ENCODE results near the gene SERTAD2.

SERTAD2 gene

DNA sequence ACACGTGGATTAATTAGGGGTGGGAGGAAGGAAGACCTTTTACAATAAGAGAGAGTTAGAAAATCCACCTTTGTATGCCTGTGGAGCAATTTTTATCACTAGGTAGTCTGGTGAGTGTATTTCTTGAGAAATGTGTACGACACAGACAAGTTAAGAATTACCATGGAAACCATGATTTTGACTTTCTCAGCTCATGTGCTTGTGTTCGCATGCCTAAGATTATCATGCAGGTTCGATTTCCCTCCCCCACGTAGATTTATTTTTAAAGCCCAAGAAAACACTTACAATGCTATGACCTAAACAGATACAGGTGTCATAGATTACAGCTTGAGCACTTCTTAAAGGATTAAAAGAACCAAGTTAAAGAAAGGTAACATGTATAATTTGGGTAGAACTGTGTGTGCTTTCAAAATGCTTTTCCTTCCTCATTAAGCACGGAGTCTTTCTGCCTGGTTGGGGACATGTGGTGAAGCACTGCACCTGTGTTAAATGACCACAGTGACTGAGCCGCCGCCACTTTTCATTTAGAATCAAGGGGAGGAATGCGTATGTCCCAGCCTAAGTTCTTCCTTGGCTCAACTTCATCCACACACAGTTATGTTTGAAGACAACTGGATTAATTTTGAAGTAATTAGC is 16.6 kb downstream of the SERTAD2 start:
- TF ChIP-seq, protein P1, sequence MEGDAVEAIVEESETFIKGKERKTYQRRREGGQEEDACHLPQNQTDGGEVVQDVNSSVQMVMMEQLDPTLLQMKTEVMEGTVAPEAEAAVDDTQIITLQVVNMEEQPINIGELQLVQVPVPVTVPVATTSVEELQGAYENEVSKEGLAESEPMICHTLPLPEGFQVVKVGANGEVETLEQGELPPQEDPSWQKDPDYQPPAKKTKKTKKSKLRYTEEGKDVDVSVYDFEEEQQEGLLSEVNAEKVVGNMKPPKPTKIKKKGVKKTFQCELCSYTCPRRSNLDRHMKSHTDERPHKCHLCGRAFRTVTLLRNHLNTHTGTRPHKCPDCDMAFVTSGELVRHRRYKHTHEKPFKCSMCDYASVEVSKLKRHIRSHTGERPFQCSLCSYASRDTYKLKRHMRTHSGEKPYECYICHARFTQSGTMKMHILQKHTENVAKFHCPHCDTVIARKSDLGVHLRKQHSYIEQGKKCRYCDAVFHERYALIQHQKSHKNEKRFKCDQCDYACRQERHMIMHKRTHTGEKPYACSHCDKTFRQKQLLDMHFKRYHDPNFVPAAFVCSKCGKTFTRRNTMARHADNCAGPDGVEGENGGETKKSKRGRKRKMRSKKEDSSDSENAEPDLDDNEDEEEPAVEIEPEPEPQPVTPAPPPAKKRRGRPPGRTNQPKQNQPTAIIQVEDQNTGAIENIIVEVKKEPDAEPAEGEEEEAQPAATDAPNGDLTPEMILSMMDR (IDR thresholded peaks at IDR 0.05), result no peak
- no peak for DNase-seq
- Mint-ChIP-seq H3K4me3 (peak overlapping the region; percentile 37), H3K9me3 (no peaks in the 10 kb centered on the region), H3K4me1 (peaks cover 94% of the 10 kb centered on the region), H3K27me3 (ENCODE audit: low read depth, poor library complexity) (no peaks in the 10 kb centered on the region), H3K36me3 (ENCODE audit: low read depth) (peaks cover 43% of the 10 kb centered on the region), H3K27ac (peak overlapping the region; percentile 55)

DNA sequence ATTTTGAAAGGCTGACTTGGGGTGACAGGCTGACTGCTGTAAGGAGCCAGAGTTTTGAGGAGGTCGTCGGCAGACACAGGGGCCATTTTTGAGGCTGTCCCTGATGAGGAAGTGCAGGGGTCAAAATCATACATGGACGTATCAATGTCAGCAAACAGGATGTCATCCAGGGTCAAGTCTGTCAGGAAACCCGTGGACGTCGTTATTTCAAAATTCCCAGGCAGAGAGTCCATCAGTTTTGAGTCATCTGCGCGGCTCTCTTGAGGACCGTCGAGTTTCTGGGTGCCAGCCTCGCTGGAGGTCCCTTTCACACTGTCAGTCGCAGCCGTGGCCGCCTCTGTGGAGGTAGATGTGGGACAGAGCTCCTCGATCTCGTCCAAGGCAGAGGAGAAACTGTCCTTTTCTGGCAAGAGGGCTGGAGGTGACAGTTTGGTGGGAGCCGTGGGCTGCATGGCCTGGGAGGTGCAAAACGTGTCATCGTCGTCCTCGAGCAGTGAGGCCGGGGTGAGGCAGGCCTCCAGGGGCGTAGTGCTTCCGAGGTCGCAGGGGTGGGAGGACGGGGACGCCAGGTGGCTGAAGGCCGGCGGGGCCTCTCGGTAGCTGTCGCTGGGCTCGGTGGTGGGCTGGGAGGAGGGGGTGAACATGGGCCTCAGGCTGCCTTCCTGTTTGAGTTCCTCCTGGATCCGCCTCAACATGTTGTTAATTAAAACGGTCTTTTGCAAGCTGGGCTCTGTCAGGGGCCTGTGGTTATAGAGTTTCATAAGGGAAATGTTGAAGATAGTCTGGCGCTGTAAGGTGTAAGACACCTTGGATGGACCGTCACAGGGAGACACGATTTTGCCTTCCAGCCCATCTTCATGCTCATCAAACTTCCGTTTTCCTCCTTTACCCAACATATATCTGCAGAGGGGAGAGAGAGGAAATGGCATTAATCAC is 17.5 kb downstream of the SERTAD2 start:
- Mint-ChIP-seq H3K27ac (peak overlapping the region; percentile 55), H3K4me3 (peak overlapping the region; percentile 53), H3K27me3 (ENCODE audit: low read depth, poor library complexity) (no peaks in the 10 kb centered on the region), H3K4me1 (peaks cover 91% of the 10 kb centered on the region), H3K9me3 (no peaks in the 10 kb centered on the region), H3K36me3 (ENCODE audit: low read depth) (peaks cover 43% of the 10 kb centered on the region)
- TF ChIP-seq, protein P1 (IDR thresholded peaks at IDR 0.05), result no peak
- no peak for DNase-seq

DNA sequence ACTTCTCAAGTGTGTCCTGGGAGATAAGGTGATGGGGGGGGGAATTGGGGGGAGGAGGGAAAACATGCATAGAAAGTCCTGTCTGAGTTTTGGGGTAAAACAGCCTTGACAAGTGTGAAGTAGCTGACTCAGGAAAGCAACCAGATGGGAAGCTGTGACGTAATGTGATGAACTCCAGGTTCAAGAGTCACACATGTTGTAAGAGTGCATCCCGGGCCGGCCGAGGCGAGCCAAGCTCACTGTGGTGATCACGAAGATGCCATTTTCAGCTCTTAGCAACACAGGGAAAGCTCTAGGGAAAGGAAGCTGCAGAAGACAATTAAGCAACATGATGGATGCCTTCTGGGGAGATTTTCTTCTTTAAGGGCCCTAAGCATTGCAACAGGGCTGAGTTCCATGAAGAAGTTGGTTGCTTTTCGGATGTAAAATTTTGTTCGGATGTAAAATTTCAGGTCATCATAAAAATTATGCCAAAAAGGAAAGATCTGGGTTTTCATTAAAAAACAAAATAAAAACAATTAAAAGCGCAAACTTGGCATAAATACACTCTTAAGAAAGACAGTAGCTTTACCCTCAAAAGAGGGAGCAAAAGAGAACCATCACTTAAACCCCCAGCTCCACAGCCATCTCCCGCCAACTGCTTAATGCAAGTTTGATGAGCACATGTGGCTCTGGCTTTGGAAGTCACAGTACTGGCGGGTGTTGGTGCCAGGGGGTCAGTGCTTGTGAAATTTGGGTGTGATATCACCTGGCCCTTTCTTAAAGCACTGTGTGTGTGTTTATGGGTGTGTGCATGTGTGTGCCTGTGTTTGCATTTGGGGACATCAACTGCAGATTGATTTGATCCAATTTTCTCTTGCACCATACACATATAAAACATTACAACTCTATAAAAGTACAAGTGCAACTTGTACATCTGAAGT is 19.1 kb downstream of the SERTAD2 start:
- H3K36me3 Mint-ChIP-seq (ENCODE audit: low read depth), result peaks cover 51% of the 10 kb centered on the region
- no peak for DNase-seq

DNA sequence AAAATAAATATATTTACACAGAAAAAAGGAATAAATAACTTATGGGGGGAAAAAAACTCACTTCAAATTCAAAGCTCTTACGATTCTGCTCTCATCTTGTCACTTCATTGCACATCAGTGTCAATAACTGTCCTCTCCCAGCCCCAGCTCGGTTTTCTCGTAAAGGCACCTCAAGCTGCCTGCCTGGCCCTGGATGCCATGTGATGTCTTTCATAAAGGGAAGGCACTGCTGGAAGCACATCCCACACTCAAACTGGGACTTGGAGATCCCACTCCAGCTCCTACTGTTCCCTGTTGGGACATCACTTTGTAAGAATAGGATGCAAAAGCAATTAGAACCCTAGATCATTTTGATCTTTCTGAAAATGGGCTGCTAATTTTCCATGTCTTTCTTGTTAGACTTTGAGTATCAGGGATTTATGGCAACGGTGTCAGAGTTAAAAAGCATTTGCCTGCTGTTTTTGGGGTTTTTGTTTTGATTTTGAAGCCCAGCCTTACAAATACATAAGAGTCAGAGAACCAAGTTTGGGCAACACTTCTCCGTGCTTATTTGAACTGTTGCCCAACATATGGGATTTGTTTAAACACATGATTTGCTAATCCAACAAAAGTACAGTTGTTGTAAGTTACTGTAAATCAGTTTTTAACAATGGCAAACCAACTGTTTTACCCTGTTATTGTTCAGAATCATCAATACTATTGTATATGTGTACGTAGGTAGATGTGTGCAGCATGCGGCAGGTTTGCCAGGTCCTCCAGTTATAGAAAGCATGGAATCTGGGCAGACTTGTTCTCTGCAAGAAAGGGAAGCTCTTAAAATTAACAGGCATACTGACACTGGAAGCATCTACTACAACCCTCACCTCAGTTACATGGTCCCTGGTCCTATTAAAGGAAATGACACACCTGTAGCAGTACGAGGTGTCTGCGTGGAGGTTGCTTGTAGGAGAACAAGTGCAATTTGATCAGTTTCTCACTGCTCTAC is 20.6 kb downstream of the SERTAD2 start:
- H3K27me3 Mint-ChIP-seq (ENCODE audit: low read depth, poor library complexity), result peaks cover 2% of the 10 kb centered on the region
- DNase-seq, result no peak
- peaks cover 48% of the 10 kb centered on the region for H3K36me3 Mint-ChIP-seq (ENCODE audit: low read depth)
- TF ChIP-seq, protein P1 (IDR thresholded peaks at IDR 0.05), result no peak
- no peaks in the 10 kb centered on the region for H3K9me3 Mint-ChIP-seq
- H3K4me1 Mint-ChIP-seq, result peaks cover 87% of the 10 kb centered on the region
- no peak overlapping the region for H3K4me3 Mint-ChIP-seq
- peak overlapping the region; percentile 33 for H3K27ac Mint-ChIP-seq

More for the DNA sequence above, 19.1 kb downstream of the SERTAD2 start:
- Mint-ChIP-seq H3K4me3 (no peak overlapping the region), H3K4me1 (peaks cover 87% of the 10 kb centered on the region), H3K9me3 (no peaks in the 10 kb centered on the region), H3K27me3 (ENCODE audit: low read depth, poor library complexity) (no peaks in the 10 kb centered on the region), H3K27ac (no peak overlapping the region)
- TF ChIP-seq, protein P1 (IDR thresholded peaks at IDR 0.05), result no peak

DNA sequence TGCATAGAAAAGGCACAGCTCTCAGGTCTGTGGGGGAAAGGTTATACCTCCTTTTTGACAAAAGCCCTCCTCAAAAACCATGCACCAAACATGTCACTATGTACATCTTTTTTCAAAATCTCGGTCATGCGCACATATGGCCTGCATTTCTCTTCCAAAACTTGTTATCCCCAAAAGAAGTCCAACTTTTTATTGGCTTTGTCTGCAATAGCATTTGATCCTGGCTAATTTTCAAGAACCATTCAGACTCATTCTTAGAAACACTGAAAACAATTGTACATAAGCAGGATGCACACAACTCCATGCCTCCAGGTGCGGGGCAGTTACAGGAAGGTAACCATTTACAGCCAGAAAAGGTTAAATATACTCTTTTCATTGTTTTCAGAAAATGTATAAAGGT is 21.9 kb downstream of the SERTAD2 start:
- no peak overlapping the region for H3K4me3 Mint-ChIP-seq
- peaks cover 2% of the 10 kb centered on the region for H3K27me3 Mint-ChIP-seq (ENCODE audit: low read depth, poor library complexity)
- TF ChIP-seq, protein P1 (IDR thresholded peaks at IDR 0.05), result no peak
- no peaks in the 10 kb centered on the region for H3K9me3 Mint-ChIP-seq
- peaks cover 87% of the 10 kb centered on the region for H3K4me1 Mint-ChIP-seq
- H3K36me3 Mint-ChIP-seq (ENCODE audit: low read depth), result peaks cover 38% of the 10 kb centered on the region
- H3K27ac Mint-ChIP-seq, result no peak overlapping the region
- no peak for DNase-seq
